ENCODE measurements around the gene CEMIP. TPM values are rescaled to one million over a fixed set of nuclear protein-coding genes. Genes with fewer than 3 reads are reported as not detected.

CEMIP gene
- total RNA-seq, 2 experiments from 2014 or later = not detected

GRCh38 chr15:80769153-80769828, 9.9 kb upstream of the CEMIP start:
- Mint-ChIP-seq H3K4me1 (no peaks in the 10 kb centered on the region), H3K4me3 (no peak overlapping the region), H3K9me3 (no peaks in the 10 kb centered on the region), H3K36me3 (ENCODE audit: low read depth) (no peaks in the 10 kb centered on the region), H3K27ac (no peak overlapping the region), H3K27me3 (peaks cover 6% of the 10 kb centered on the region)
- DNase-seq = no peak
- POLR2A ChIA-PET = no interaction called here
- CTCF ChIA-PET = no interaction called here

GRCh38 chr15:80769829-80770705, 9.1 kb upstream of the CEMIP start:
- Mint-ChIP-seq H3K36me3 (ENCODE audit: low read depth) (no peaks in the 10 kb centered on the region), H3K27me3 (peaks cover 9% of the 10 kb centered on the region), H3K9me3 (no peaks in the 10 kb centered on the region), H3K4me3 (no peak overlapping the region), H3K27ac (no peak overlapping the region), H3K4me1 (no peaks in the 10 kb centered on the region)
- DNase-seq = no peak
- POLR2A ChIA-PET = no interaction called here
- CTCF ChIA-PET = no interaction called here

GRCh38 chr15:80773122-80773551, 6.0 kb upstream of the CEMIP start:
- H3K27ac Mint-ChIP-seq = no peak overlapping the region
- H3K36me3 Mint-ChIP-seq (ENCODE audit: low read depth) = no peaks in the 10 kb centered on the region
- DNase-seq = no peak
- H3K4me1 Mint-ChIP-seq = peaks cover 2% of the 10 kb centered on the region
- ChIA-PET POLR2A (no interaction called here), CTCF (interaction anchor here (1.9 kb wide), 1 partner anchor 317 kb away, joined by 9 read pairs; no protein-coding TSS in a partner anchor)
- no peaks in the 10 kb centered on the region for H3K9me3 Mint-ChIP-seq
- H3K27me3 Mint-ChIP-seq = peaks cover 23% of the 10 kb centered on the region
- H3K4me3 Mint-ChIP-seq = no peak overlapping the region

GRCh38 chr15:80773792-80774352, 5.3 kb upstream of the CEMIP start:
- ChIA-PET POLR2A (no interaction called here), CTCF (interaction anchor here (1.9 kb wide), 1 partner anchor 318 kb away, joined by 9 read pairs; no protein-coding TSS in a partner anchor)
- Mint-ChIP-seq H3K27me3 (peaks cover 28% of the 10 kb centered on the region), H3K4me1 (peaks cover 4% of the 10 kb centered on the region), H3K9me3 (no peaks in the 10 kb centered on the region), H3K4me3 (no peak overlapping the region), H3K36me3 (ENCODE audit: low read depth) (no peaks in the 10 kb centered on the region), H3K27ac (no peak overlapping the region)
- DNase-seq = no peak

GRCh38 chr15:80774486-80774885, 4.7 kb upstream of the CEMIP start:
- peaks cover 30% of the 10 kb centered on the region for H3K27me3 Mint-ChIP-seq
- no peak overlapping the region for H3K4me3 Mint-ChIP-seq
- ChIA-PET POLR2A (no interaction called here), CTCF (interaction anchor here (3.0 to 4.0 kb wide), 4 partner anchors 12 to 319 kb away, joined by 20 to 55 read pairs (median 26); no protein-coding TSS in a partner anchor)
- H3K27ac Mint-ChIP-seq = no peak overlapping the region
- DNase-seq = no peak
- H3K4me1 Mint-ChIP-seq = peaks cover 4% of the 10 kb centered on the region
- H3K36me3 Mint-ChIP-seq (ENCODE audit: low read depth) = no peaks in the 10 kb centered on the region
- H3K9me3 Mint-ChIP-seq = no peaks in the 10 kb centered on the region

- no peaks in the 10 kb centered on the region for H3K9me3 Mint-ChIP-seq
- H3K27ac Mint-ChIP-seq = no peak overlapping the region
- H3K4me1 Mint-ChIP-seq = peaks cover 11% of the 10 kb centered on the region
- ChIA-PET POLR2A (no interaction called here), CTCF (interaction anchor here (1.5 to 4.0 kb wide), 12 partner anchors 8 to 320 kb away, joined by 3 to 55 read pairs (median 14); partner anchors contain the start of gene ABHD17C)
- no peak for DNase-seq
- H3K4me3 Mint-ChIP-seq = no peak overlapping the region
- peaks cover 37% of the 10 kb centered on the region for H3K27me3 Mint-ChIP-seq
- H3K36me3 Mint-ChIP-seq (ENCODE audit: low read depth) = no peaks in the 10 kb centered on the region
These were observed 3.8 kb upstream of the CEMIP start for GRCh38 chr15:80775338-80775737.

GRCh38 chr15:80776420-80777045, 2.6 kb upstream of the CEMIP start:
- ChIA-PET POLR2A (no interaction called here), CTCF (interaction anchor here (0.7 to 4.0 kb wide), 36 partner anchors 10 to 490 kb away, joined by 3 to 55 read pairs (median 4); partner anchors contain the start of gene ABHD17C)
- Mint-ChIP-seq H3K4me3 (no peak overlapping the region), H3K4me1 (peaks cover 13% of the 10 kb centered on the region), H3K27me3 (peaks cover 47% of the 10 kb centered on the region), H3K9me3 (no peaks in the 10 kb centered on the region), H3K36me3 (ENCODE audit: low read depth) (no peaks in the 10 kb centered on the region), H3K27ac (no peak overlapping the region)
- DNase-seq = peak; percentile 59

- Mint-ChIP-seq H3K9me3 (no peaks in the 10 kb centered on the region), H3K36me3 (ENCODE audit: low read depth) (no peaks in the 10 kb centered on the region), H3K27me3 (peaks cover 54% of the 10 kb centered on the region), H3K4me1 (peaks cover 13% of the 10 kb centered on the region), H3K4me3 (no peak overlapping the region), H3K27ac (no peak overlapping the region)
- CTCF ChIA-PET = interaction anchor here (0.7 to 4.0 kb wide), 30 partner anchors 10 to 489 kb away, joined by 3 to 55 read pairs (median 5); partner anchors contain the start of gene ABHD17C
- POLR2A ChIA-PET = no interaction called here
- no peak for DNase-seq
These were observed 2.0 kb upstream of the CEMIP start for GRCh38 chr15:80777137-80777536.

- Mint-ChIP-seq H3K4me1 (peaks cover 13% of the 10 kb centered on the region), H3K9me3 (no peaks in the 10 kb centered on the region), H3K27me3 (peaks cover 59% of the 10 kb centered on the region), H3K36me3 (ENCODE audit: low read depth) (no peaks in the 10 kb centered on the region), H3K4me3 (no peak overlapping the region), H3K27ac (no peak overlapping the region)
- POLR2A ChIA-PET = no interaction called here
- DNase-seq = no peak
- CTCF ChIA-PET = interaction anchor here (0.7 to 4.0 kb wide), 8 partner anchors 9 to 488 kb away, joined by 3 to 55 read pairs (median 15); no protein-coding TSS in a partner anchor
These were observed 1.1 kb upstream of the CEMIP start for GRCh38 chr15:80777826-80778620.

GRCh38 chr15:80778621-80778963, 578 bp upstream of the CEMIP start:
- Mint-ChIP-seq H3K27me3 (peaks cover 63% of the 10 kb centered on the region), H3K4me3 (no peak overlapping the region), H3K9me3 (no peaks in the 10 kb centered on the region), H3K36me3 (ENCODE audit: low read depth) (no peaks in the 10 kb centered on the region), H3K4me1 (peaks cover 17% of the 10 kb centered on the region), H3K27ac (no peak overlapping the region)
- DNase-seq = no peak
- ChIA-PET POLR2A (no interaction called here), CTCF (interaction anchor here (2.3 to 4.0 kb wide), 3 partner anchors 8 to 323 kb away, joined by 13 to 55 read pairs (median 31); no protein-coding TSS in a partner anchor)

GRCh38 chr15:80779658-80780415, 667 bp downstream of the CEMIP start:
- no peak overlapping the region for H3K27ac Mint-ChIP-seq
- H3K9me3 Mint-ChIP-seq = no peaks in the 10 kb centered on the region
- peaks cover 59% of the 10 kb centered on the region for H3K27me3 Mint-ChIP-seq
- POLR2A ChIA-PET = no interaction called here
- no peak for DNase-seq
- H3K4me3 Mint-ChIP-seq = peak overlapping the region; percentile 56
- H3K36me3 Mint-ChIP-seq (ENCODE audit: low read depth) = no peaks in the 10 kb centered on the region
- peaks cover 20% of the 10 kb centered on the region for H3K4me1 Mint-ChIP-seq
- CTCF ChIA-PET = interaction anchor here (0.6 to 2.3 kb wide), 13 partner anchors 12 to 486 kb away, joined by 3 to 13 read pairs (median 4); no protein-coding TSS in a partner anchor
